ENCODE measurements around the gene OSBPL6. TPM values are rescaled to one million over a fixed set of nuclear protein-coding genes. Genes with fewer than 3 reads are reported as not detected.

Gene OSBPL6
- total and polyA plus RNA-seq, 2 of the 13 experiments (the other 11 are each of a cell fraction or from before 2014, with no cell fraction given), result 0.03 to 0.11 TPM

DNA sequence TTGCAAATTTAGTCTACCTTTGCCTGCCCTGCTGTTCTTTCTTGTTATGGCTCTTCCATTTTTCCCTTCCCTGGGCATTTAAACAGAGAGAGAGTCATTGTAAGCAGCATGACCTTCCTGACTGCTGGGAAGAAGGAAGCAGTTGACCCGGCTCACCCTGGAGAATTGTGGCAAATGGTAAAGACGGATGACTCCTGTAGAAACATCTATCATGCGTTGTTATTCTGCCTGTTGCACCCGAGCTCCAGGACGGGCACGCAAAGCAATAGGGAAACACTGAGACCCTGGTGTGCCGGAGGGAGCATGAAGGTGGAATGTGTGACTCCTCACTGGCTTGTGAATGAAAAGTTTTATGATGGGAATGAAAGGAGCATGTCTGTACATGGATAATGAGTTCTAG is 113.3 kb downstream of the OSBPL6 start (continued):
- TF ChIP-seq, protein P1, sequence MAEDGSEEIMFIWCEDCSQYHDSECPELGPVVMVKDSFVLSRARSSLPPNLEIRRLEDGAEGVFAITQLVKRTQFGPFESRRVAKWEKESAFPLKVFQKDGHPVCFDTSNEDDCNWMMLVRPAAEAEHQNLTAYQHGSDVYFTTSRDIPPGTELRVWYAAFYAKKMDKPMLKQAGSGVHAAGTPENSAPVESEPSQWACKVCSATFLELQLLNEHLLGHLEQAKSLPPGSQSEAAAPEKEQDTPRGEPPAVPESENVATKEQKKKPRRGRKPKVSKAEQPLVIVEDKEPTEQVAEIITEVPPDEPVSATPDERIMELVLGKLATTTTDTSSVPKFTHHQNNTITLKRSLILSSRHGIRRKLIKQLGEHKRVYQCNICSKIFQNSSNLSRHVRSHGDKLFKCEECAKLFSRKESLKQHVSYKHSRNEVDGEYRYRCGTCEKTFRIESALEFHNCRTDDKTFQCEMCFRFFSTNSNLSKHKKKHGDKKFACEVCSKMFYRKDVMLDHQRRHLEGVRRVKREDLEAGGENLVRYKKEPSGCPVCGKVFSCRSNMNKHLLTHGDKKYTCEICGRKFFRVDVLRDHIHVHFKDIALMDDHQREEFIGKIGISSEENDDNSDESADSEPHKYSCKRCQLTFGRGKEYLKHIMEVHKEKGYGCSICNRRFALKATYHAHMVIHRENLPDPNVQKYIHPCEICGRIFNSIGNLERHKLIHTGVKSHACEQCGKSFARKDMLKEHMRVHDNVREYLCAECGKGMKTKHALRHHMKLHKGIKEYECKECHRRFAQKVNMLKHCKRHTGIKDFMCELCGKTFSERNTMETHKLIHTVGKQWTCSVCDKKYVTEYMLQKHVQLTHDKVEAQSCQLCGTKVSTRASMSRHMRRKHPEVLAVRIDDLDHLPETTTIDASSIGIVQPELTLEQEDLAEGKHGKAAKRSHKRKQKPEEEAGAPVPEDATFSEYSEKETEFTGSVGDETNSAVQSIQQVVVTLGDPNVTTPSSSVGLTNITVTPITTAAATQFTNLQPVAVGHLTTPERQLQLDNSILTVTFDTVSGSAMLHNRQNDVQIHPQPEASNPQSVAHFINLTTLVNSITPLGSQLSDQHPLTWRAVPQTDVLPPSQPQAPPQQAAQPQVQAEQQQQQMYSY (CRISPR knock-in tag; IDR thresholded peaks at IDR 0.05), result no peak
- no peak for TF ChIP-seq PCBP1 (IDR thresholded peaks at IDR 0.05; ENCODE audit: borderline replicate concordance, low read depth, low read length)

- 45% methylated on average over 2 of the region's 2 CpGs for WGBS (ENCODE audit: low lambda C conversion rate)
- ChIA-PET CTCF (ENCODE audit: low intra/inter-chr PET ratio, low total read pairs) (no interaction called here), POLR2A (no interaction called here)
- BruUV-seq (replicated peaks), result no TSS peak
- ATAC-seq (no peak), FAIRE-seq (no peak), DNase-seq (ENCODE audit: low spot score) (no peak)
- H3K4me2 ChIP-seq (ENCODE audit: low read depth, low read length), result no peak overlapping the region
- no peaks in the 10 kb centered on the region for H3K9me3 ChIP-seq (ENCODE audit: low read length)
- no peaks in the 10 kb centered on the region for H3K27me3 ChIP-seq (ENCODE audit: control insufficient read depth in 1 of 2, insufficient read depth in 2 of 2, low read length in 2 of 2)
- in situ Hi-C loops (cut with HindIII; ENCODE audit: extremely low pct_ligation_motif_present, low pct_unique_long_range_greater_than_20kb), result loop anchor here (10.0 kb wide), 1 partner anchor 105 kb away; no protein-coding TSS in a partner anchor
- no peak for TF ChIP-seq WIZ (CRISPR knock-in tag; IDR thresholded peaks at IDR 0.05)
- no peak for TF ChIP-seq ZC3H13 (CRISPR knock-in tag; IDR thresholded peaks at IDR 0.05)
- TF ChIP-seq, protein P2, sequence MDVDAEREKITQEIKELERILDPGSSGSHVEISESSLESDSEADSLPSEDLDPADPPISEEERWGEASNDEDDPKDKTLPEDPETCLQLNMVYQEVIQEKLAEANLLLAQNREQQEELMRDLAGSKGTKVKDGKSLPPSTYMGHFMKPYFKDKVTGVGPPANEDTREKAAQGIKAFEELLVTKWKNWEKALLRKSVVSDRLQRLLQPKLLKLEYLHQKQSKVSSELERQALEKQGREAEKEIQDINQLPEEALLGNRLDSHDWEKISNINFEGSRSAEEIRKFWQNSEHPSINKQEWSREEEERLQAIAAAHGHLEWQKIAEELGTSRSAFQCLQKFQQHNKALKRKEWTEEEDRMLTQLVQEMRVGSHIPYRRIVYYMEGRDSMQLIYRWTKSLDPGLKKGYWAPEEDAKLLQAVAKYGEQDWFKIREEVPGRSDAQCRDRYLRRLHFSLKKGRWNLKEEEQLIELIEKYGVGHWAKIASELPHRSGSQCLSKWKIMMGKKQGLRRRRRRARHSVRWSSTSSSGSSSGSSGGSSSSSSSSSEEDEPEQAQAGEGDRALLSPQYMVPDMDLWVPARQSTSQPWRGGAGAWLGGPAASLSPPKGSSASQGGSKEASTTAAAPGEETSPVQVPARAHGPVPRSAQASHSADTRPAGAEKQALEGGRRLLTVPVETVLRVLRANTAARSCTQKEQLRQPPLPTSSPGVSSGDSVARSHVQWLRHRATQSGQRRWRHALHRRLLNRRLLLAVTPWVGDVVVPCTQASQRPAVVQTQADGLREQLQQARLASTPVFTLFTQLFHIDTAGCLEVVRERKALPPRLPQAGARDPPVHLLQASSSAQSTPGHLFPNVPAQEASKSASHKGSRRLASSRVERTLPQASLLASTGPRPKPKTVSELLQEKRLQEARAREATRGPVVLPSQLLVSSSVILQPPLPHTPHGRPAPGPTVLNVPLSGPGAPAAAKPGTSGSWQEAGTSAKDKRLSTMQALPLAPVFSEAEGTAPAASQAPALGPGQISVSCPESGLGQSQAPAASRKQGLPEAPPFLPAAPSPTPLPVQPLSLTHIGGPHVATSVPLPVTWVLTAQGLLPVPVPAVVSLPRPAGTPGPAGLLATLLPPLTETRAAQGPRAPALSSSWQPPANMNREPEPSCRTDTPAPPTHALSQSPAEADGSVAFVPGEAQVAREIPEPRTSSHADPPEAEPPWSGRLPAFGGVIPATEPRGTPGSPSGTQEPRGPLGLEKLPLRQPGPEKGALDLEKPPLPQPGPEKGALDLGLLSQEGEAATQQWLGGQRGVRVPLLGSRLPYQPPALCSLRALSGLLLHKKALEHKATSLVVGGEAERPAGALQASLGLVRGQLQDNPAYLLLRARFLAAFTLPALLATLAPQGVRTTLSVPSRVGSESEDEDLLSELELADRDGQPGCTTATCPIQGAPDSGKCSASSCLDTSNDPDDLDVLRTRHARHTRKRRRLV (CRISPR knock-in tag; IDR thresholded peaks at IDR 0.05), result no peak
- no peak for TF ChIP-seq ZNF660 (CRISPR knock-in tag; IDR thresholded peaks at IDR 0.05; ENCODE audit: borderline replicate concordance, low read depth)
- TF ChIP-seq ZNF34 (CRISPR knock-in tag; IDR thresholded peaks at IDR 0.05; ENCODE audit: borderline replicate concordance), result no peak
- no peak for TF ChIP-seq U2AF2 (IDR thresholded peaks at IDR 0.05; ENCODE audit: low read depth, low read length)
- no peak for TF ChIP-seq ZNF790 (CRISPR knock-in tag; IDR thresholded peaks at IDR 0.05; ENCODE audit: borderline replicate concordance)
- no peak for TF ChIP-seq FOXO1 (CRISPR knock-in tag; IDR thresholded peaks at IDR 0.05)
- no peak for TF ChIP-seq NFYC (CRISPR knock-in tag; IDR thresholded peaks at IDR 0.05)
- TF ChIP-seq STAT5B (CRISPR knock-in tag; IDR thresholded peaks at IDR 0.05), result no peak
- no peak for TF ChIP-seq TOE1 (CRISPR knock-in tag; IDR thresholded peaks at IDR 0.05)
- no peak overlapping the region for H3K4me3 ChIP-seq (replicated peaks in 1 of 3; ENCODE audit: insufficient read depth in 1 of 3, low read depth in 2 of 3, low read length in 3 of 3)
- no peaks in the 10 kb centered on the region for H3K79me2 ChIP-seq (ENCODE audit: insufficient read depth, low read length)
- intact Hi-C loops (cut with micrococcal nuclease; ENCODE audit: unreplicated experiment), result no loop called here
- no peaks in the 10 kb centered on the region for H4K20me1 ChIP-seq (ENCODE audit: insufficient read depth, low read length)
- no peak overlapping the region for H2AFZ ChIP-seq (ENCODE audit: low read length)
- H3K4me1 ChIP-seq (ENCODE audit: insufficient read depth, low read length), result no peaks in the 10 kb centered on the region
- no peaks in the 10 kb centered on the region for H3K36me3 ChIP-seq (replicated peaks in 1 of 2; ENCODE audit: control insufficient read depth in 1 of 2, insufficient read depth in 2 of 2, low read length in 2 of 2)
- no peak overlapping the region for H3K9ac ChIP-seq (ENCODE audit: insufficient read depth, low read depth, low read length)
- no peak overlapping the region for H3K27ac ChIP-seq (ENCODE audit: extremely low read length, insufficient read depth, low read length)
Observed at GRCh38 chr2:178309541-178309940, 115.2 kb downstream of the OSBPL6 start.
